NB4 (cell line): Measurements from ENCODE around the gene CCR5AS.

Source experiments
- DNase-seq: peaks from one replicate; pipeline ENCODE4 v3.0.0; 2010; ENCODE audit warnings: low read depth
- H3K4me3 ChIP-seq: one replicate; pipeline ENCODE4 v1.5.1; 2011; ENCODE audit warnings: mild to moderate bottlenecking, low read depth, low read length, moderate library complexity
- CTCF ChIP-seq: IDR thresholded peaks from one replicate; pipeline ENCODE4 v1.5.1; 2012; ENCODE audit warnings: low read depth, low read length
- MAX ChIP-seq: IDR thresholded peaks from 2 replicates; pipeline ENCODE4 v1.6.1; 2011; ENCODE audit warnings: low read depth, low read length
- MYC ChIP-seq: IDR thresholded peaks from 2 replicates; pipeline ENCODE4 v1.6.1; 2011; ENCODE audit warnings: low read depth, low read length
- POLR2A ChIP-seq: IDR thresholded peaks from 2 replicates; pipeline ENCODE4 v1.6.1; 2011; ENCODE audit warnings: mild to moderate bottlenecking; ENCODE audit not compliant: insufficient read length; ENCODE audit errors: extremely low read depth

CCR5AS gene

GRCh38 chr3:46400000-46400734, 6.7 kb downstream of the CCR5AS start:
- no peak for DNase-seq
- TF ChIP-seq POLR2A (no peak), MAX (no peak), MYC (no peak), CTCF (no peak)
- H3K4me3 ChIP-seq, result no peak overlapping the region

GRCh38 chr3:46399557-46399956, 7.3 kb downstream of the CCR5AS start:
- DNase-seq, result no peak
- H3K4me3 ChIP-seq, result no peak overlapping the region
- TF ChIP-seq CTCF (no peak), POLR2A (no peak), MYC (no peak)

- TF ChIP-seq POLR2A (no peak), MAX (no peak), CTCF (no peak), MYC (no peak)
- no peak for DNase-seq
- no peak overlapping the region for H3K4me3 ChIP-seq
Observed at GRCh38 chr3:46399098-46399497, 7.8 kb downstream of the CCR5AS start.

- TF ChIP-seq MYC (no peak), CTCF (no peak), MAX (no peak), POLR2A (no peak)
- DNase-seq, result no peak
- H3K4me3 ChIP-seq, result no peak overlapping the region
Observed at GRCh38 chr3:46398186-46398955, 8.5 kb downstream of the CCR5AS start.

GRCh38 chr3:46397111-46397510, 9.8 kb downstream of the CCR5AS start:
- no peak for DNase-seq

More at GRCh38 chr3:46397111-46397510, 9.8 kb downstream of the CCR5AS start:
- H3K4me3 ChIP-seq, result no peak overlapping the region
- TF ChIP-seq MYC, result no peak
- TF ChIP-seq CTCF, result no peak
- no peak for TF ChIP-seq MAX
- TF ChIP-seq POLR2A, result no peak
